ENCODE data around the gene ZNF587.
A peak's percentile ranks its signal among the peaks of the same experiment; 100 is the strongest.
"Not testable (repeated sequence)": the region's sequence is repeated elsewhere in the genome, so short reads cannot be mapped to it uniquely, and the experiment has no call there.

Gene ZNF587

DNA sequence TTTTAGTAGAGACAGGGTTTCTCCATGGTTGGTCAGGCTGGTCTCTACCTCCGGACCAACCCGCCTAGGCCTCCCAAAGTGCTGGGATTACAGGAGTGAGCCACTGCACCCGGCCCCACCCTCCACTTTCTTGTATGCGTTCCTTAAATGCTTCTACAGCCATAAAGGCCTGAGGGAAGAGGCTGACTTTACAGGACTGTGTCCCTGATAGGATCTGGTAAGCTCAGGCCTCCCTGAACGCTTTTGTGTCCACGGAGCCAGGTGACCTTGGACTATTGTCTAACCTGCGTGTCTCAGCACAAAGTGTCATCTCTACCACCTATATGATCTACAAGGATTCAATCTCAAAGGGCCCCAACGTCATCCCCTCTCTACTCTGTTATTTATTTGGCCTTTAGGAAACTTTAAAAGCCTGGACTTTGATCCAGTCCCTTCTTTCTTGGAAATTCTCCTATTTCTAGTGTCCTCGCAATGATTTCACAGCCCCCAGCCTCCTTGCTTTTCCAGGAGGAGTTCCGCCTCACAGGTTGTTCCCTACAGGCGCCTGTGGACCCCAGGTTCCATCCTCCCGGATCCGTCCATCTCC is 35.6 kb upstream of the ZNF587 start:
- Histone ChIP-seq H3K4me3 (ENCODE audit: low read depth in 1 of 5, low read length in 5 of 5) (peak overlapping the region; percentile 91 to 99 (median 97)), H3K36me3 (ENCODE audit: control insufficient read depth in 5 of 5, insufficient read depth in 5 of 5, low read length in 5 of 5) (peaks cover 4 to 29% (median 11%) of the 10 kb centered on the region in 5 donors), H3K9me3 (ENCODE audit: control insufficient read depth in 5 of 5, low read length in 5 of 5) (no peaks in the 10 kb centered on the region), H3K4me1 (ENCODE audit: control insufficient read depth in 5 of 5, insufficient read depth in 5 of 5, low read length in 5 of 5) (peaks cover 4 to 24% (median 19%) of the 10 kb centered on the region in 5 donors), H3K9ac (ENCODE audit: low read length in 5 of 5) (peak overlapping the region in 4 of 5 donors; percentile 88 to 96 (median 94)), H3K27ac (ENCODE audit: low read depth, low read length) (peak overlapping the region; percentile 65), H3K27me3 (ENCODE audit: control insufficient read depth in 5 of 5, insufficient read depth in 4 of 5, low read length in 5 of 5) (no peaks in the 10 kb centered on the region)

DNA sequence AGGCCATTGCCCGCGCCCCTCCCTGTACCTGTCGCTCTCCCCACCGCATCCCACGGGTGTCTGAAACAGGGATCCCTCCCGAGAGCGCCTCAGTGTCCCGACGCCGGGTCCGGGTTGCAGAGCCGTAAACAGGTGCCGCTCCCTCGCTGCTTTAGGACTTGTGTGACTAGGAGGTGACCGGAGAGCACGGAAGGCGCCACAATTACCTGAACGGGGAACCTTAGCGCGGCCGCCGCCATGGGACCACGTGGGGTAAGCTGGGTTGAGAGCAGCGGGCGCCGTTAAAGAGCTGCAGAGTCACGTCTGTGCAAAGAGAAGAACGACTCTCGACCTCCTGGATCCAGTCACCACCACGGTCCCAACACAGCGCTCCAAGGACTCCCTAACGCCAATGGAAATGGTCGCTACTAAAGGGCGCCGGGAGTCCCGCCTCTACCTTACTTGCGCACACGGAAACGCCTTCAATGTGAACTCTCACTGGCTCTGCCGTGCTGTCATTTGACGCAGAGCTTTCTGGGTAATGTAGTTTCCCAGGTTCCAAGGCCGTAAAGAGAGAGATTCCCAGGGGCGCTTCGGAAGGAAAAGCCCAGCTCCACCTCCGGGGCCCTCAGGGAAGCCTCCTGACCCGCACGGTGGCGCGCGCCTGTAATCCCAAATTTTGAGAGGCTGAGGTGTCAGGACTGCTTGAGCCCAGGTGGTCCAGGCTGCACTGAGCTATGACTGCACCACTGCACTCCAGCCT is 35.0 kb upstream of the ZNF587 start, which contains the start of gene ZNF552:
ZNF552 (minus strand) TSS at position 409 of the 742 bp plus-strand sequence; CDS start at position 239, 170 bp downstream.
- H3K9me3 ChIP-seq (ENCODE audit: control insufficient read depth in 5 of 5, low read length in 5 of 5): no peaks in the 10 kb centered on the region
- peaks cover 0 to 23% (median 8%) of the 10 kb centered on the region in 5 donors for H3K36me3 ChIP-seq (ENCODE audit: control insufficient read depth in 5 of 5, insufficient read depth in 5 of 5, low read length in 5 of 5)
- H3K4me3 ChIP-seq (ENCODE audit: low read depth in 1 of 5, low read length in 5 of 5): peak within 1 kb of the TSS; percentile 91 to 99 (median 97)
- H3K27ac ChIP-seq (ENCODE audit: low read depth, low read length): peak within 1 kb of the TSS; percentile 65
- H3K4me1 ChIP-seq (ENCODE audit: control insufficient read depth in 5 of 5, insufficient read depth in 5 of 5, low read length in 5 of 5): peaks cover 4 to 24% (median 19%) of the 10 kb centered on the region in 5 donors
- H3K27me3 ChIP-seq (ENCODE audit: control insufficient read depth in 5 of 5, insufficient read depth in 4 of 5, low read length in 5 of 5): no peaks in the 10 kb centered on the region
- H3K9ac ChIP-seq (ENCODE audit: low read length in 5 of 5): peak within 1 kb of the TSS in 4 of 5 donors; percentile 88 to 96 (median 94)

DNA sequence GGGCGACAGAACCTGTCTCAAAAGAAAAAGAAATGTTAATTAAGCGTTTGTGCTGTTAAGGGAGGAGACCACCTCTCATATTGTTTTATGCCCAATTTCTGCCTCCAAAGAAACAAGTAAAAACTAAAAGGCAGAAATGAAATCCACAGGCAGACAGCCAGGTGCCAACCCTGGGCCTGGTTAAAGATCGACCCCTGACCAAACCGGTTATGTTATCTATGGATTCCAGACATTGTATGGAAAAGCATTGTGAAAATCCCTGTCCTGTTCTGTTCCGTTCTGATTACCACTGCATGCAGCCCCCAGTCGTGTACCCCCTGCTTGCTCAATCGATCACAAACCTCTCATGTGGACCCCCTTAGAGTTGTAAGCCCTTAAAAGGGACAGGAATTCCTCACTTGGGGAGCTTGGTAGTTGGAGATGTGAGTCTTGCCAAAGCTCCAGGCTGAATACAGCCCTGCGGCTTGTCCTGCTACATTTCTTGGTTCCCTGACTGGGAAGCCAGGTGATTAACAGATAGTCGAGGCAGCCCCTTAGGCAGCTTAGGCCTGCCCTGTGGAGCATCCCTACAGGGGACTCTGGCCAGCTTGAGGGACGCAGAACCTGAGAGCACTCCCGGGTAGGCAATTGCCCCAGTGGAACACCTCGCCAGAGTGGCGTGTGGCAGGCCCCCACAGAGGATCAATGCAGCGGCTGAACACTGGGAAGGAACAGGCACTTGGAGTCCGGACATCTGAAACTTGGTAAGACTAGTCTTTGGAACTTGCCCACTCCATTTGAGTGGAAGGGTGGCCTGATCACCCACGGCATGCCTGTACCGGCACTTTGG is 34.2 kb upstream of the ZNF587 start:
- Histone ChIP-seq H3K27ac (ENCODE audit: low read depth, low read length) (no peak overlapping the region), H3K4me3 (ENCODE audit: low read depth in 1 of 5, low read length in 5 of 5) (peak overlapping the region; percentile 55 to 99 (median 97)), H3K9me3 (ENCODE audit: control insufficient read depth in 5 of 5, low read length in 5 of 5) (no peaks in the 10 kb centered on the region), H3K4me1 (ENCODE audit: control insufficient read depth in 5 of 5, insufficient read depth in 5 of 5, low read length in 5 of 5) (peaks cover 4 to 31% (median 27%) of the 10 kb centered on the region in 5 donors), H3K36me3 (ENCODE audit: control insufficient read depth in 5 of 5, insufficient read depth in 5 of 5, low read length in 5 of 5) (peaks cover 0 to 15% (median 5%) of the 10 kb centered on the region in 5 donors), H3K9ac (ENCODE audit: low read length in 5 of 5) (peak overlapping the region in 2 of 5 donors; percentile 95 to 96), H3K27me3 (ENCODE audit: control insufficient read depth in 5 of 5, insufficient read depth in 4 of 5, low read length in 5 of 5) (no peaks in the 10 kb centered on the region)

DNA sequence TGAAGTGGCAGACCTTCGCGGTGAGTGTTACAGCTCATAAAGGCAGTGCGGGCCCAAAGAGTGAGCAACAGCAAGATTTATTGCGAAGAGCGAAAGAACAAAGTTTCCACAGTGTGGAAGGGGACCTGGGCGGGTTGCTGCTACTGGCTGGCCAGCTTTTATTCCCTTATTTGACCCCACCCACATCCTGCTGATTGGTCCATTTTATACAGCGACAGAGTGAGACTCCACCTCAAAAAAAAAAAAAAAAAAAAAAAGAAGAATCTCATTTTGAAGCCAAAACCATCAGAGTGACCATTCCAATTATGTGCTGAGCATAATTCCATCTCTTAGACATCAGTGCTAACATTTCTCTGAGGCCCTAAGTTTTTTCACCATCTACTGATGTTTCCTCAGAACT is 33.0 kb upstream of the ZNF587 start:
- Histone ChIP-seq H3K27me3 (ENCODE audit: control insufficient read depth in 5 of 5, insufficient read depth in 4 of 5, low read length in 5 of 5) (no peaks in the 10 kb centered on the region), H3K36me3 (ENCODE audit: control insufficient read depth in 5 of 5, insufficient read depth in 5 of 5, low read length in 5 of 5) (peaks cover 0 to 10% (median 5%) of the 10 kb centered on the region in 5 donors), H3K27ac (ENCODE audit: low read depth, low read length) (no peak overlapping the region)

DNA sequence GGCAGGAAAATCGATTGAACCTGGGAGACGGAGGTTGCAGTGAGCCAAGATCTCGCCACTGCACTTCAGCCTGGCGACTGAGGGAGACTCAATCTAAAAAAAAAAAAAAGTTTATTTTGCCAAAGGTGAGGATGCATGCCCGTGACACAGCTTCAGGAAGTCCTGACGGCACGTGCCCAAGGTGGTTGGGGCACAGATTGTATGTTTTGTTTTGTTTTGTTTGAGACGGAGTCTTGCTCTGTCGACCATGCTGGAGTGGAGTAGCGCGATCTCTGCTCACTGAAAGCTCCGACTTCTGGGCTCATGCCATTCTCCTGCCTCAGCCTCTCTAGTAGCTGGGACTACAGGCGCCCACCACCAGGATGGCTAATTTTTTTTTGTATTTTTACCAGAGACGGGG is 31.7 kb upstream of the ZNF587 start:
- H3K27ac ChIP-seq (ENCODE audit: low read depth, low read length): no peak overlapping the region
- peaks cover 3 to 35% (median 32%) of the 10 kb centered on the region in 5 donors for H3K4me1 ChIP-seq (ENCODE audit: control insufficient read depth in 5 of 5, insufficient read depth in 5 of 5, low read length in 5 of 5)
- H3K4me3 ChIP-seq (ENCODE audit: low read depth in 1 of 5, low read length in 5 of 5): no peak overlapping the region
- H3K9me3 ChIP-seq (ENCODE audit: control insufficient read depth in 5 of 5, low read length in 5 of 5): no peaks in the 10 kb centered on the region
- H3K27me3 ChIP-seq (ENCODE audit: control insufficient read depth in 5 of 5, insufficient read depth in 4 of 5, low read length in 5 of 5): no peaks in the 10 kb centered on the region
- H3K36me3 ChIP-seq (ENCODE audit: control insufficient read depth in 5 of 5, insufficient read depth in 5 of 5, low read length in 5 of 5): no peaks in the 10 kb centered on the region
- no peak overlapping the region for H3K9ac ChIP-seq (ENCODE audit: low read length in 5 of 5)

More for the DNA sequence above, 33.0 kb upstream of the ZNF587 start:
- Histone ChIP-seq H3K9ac (ENCODE audit: low read length in 5 of 5) (no peak overlapping the region), H3K4me1 (ENCODE audit: control insufficient read depth in 5 of 5, insufficient read depth in 5 of 5, low read length in 5 of 5) (peaks cover 4 to 36% (median 33%) of the 10 kb centered on the region in 5 donors), H3K4me3 (ENCODE audit: low read depth in 1 of 5, low read length in 5 of 5) (no peak overlapping the region), H3K9me3 (ENCODE audit: control insufficient read depth in 5 of 5, low read length in 5 of 5) (no peaks in the 10 kb centered on the region)

DNA sequence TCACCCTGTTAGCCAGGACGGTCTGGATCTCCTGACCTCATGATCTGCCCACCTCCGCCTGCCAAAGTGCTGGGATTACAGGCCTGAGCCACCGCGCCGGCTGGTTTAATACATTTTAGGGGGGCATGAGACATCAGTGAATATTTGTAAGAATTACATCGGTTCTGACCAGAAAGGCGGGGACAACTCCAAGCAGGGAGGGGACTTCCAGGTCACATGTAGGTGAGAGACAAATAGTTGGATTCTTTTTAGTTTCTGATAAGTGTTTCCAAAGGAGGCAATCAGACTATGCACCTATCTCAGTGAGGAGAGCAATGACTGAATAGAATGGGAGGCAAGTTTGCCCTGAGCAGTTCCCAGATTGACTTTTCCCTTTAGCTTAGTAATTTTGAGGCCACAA is 31.3 kb upstream of the ZNF587 start:
- H3K4me3 ChIP-seq (ENCODE audit: low read depth in 1 of 5, low read length in 5 of 5): no peak overlapping the region
- H3K27ac ChIP-seq (ENCODE audit: low read depth, low read length): no peak overlapping the region
- peaks cover 3 to 35% (median 32%) of the 10 kb centered on the region in 5 donors for H3K4me1 ChIP-seq (ENCODE audit: control insufficient read depth in 5 of 5, insufficient read depth in 5 of 5, low read length in 5 of 5)

DNA sequence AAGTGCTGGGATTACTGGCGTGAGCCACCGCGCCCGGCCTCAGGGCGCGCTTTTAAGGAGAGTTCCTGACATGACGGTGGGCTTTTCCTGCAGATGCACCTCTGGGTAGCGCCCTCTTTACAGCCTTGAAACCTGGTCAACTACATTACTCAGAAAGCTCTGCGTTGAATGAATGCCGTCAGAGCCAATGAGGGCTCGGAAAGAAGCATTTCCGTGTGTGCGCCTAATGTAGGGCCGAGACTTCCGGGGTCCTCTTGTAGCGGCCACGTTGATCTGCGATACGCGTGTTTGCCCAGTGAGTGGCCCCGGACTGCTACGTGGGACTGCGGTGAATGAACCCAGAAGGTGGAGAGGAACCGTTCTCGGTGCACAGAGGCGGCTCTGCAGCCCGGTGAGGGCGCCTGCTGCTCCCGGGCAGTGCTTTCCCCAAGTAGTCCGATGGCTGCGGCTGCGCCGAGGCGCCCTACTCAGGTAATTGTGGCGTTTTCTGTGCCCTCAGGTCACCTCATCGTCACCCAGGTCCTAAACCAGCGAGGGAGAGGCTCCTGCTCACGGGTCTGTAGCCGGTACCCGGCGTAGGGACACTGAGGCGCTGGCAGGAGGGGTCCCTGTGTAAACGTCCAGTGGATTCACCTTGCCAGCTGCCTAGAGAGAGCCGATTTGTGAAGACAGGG is 30.0 kb upstream of the ZNF587 start:
- Histone ChIP-seq H3K4me1 (ENCODE audit: control insufficient read depth in 5 of 5, insufficient read depth in 5 of 5, low read length in 5 of 5) (peaks cover 0 to 23% (median 21%) of the 10 kb centered on the region in 5 donors), H3K9ac (ENCODE audit: low read length in 5 of 5) (peak overlapping the region; percentile 72 to 100 (median 98)), H3K27me3 (ENCODE audit: control insufficient read depth in 5 of 5, insufficient read depth in 4 of 5, low read length in 5 of 5) (no peaks in the 10 kb centered on the region), H3K9me3 (ENCODE audit: control insufficient read depth in 5 of 5, low read length in 5 of 5) (no peaks in the 10 kb centered on the region), H3K4me3 (ENCODE audit: low read depth in 1 of 5, low read length in 5 of 5) (peak overlapping the region; percentile 86 to 99 (median 97)), H3K36me3 (ENCODE audit: control insufficient read depth in 5 of 5, insufficient read depth in 5 of 5, low read length in 5 of 5) (no peaks in the 10 kb centered on the region), H3K27ac (ENCODE audit: low read depth, low read length) (peak overlapping the region; percentile 80)

More for the DNA sequence above, 31.3 kb upstream of the ZNF587 start:
- Histone ChIP-seq H3K9ac (ENCODE audit: low read length in 5 of 5) (no peak overlapping the region), H3K9me3 (ENCODE audit: control insufficient read depth in 5 of 5, low read length in 5 of 5) (no peaks in the 10 kb centered on the region), H3K36me3 (ENCODE audit: control insufficient read depth in 5 of 5, insufficient read depth in 5 of 5, low read length in 5 of 5) (no peaks in the 10 kb centered on the region), H3K27me3 (ENCODE audit: control insufficient read depth in 5 of 5, insufficient read depth in 4 of 5, low read length in 5 of 5) (no peaks in the 10 kb centered on the region)

DNA sequence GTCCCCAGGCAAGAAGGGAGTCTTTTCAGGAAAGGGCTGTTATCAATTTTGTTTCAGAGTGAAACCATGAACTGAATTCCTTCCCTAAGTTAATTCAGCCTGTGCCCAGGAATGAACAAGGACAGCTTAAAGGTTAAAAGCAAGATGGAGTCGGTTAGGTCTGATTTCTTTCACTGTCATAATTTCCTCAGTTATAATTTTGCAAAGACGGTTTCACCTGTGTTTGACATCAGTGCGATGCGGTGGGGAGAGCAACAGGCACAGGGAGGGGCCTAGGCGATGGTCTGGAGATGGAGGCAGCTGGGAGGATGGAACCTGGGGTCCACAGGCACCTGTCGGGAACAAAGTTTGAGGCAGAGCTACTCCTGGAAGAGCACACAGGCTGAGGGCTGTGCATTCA is 29.1 kb upstream of the ZNF587 start:
- peak overlapping the region in 4 of 5 donors; percentile 72 to 100 (median 98) for H3K9ac ChIP-seq (ENCODE audit: low read length in 5 of 5)
- no peaks in the 10 kb centered on the region for H3K9me3 ChIP-seq (ENCODE audit: control insufficient read depth in 5 of 5, low read length in 5 of 5)
- no peaks in the 10 kb centered on the region for H3K27me3 ChIP-seq (ENCODE audit: control insufficient read depth in 5 of 5, insufficient read depth in 4 of 5, low read length in 5 of 5)
- H3K4me3 ChIP-seq (ENCODE audit: low read depth in 1 of 5, low read length in 5 of 5): peak overlapping the region; percentile 86 to 99 (median 97)
- H3K36me3 ChIP-seq (ENCODE audit: control insufficient read depth in 5 of 5, insufficient read depth in 5 of 5, low read length in 5 of 5): no peaks in the 10 kb centered on the region
- no peak overlapping the region for H3K27ac ChIP-seq (ENCODE audit: low read depth, low read length)
- peaks cover 0 to 17% (median 15%) of the 10 kb centered on the region in 5 donors for H3K4me1 ChIP-seq (ENCODE audit: control insufficient read depth in 5 of 5, insufficient read depth in 5 of 5, low read length in 5 of 5)

DNA sequence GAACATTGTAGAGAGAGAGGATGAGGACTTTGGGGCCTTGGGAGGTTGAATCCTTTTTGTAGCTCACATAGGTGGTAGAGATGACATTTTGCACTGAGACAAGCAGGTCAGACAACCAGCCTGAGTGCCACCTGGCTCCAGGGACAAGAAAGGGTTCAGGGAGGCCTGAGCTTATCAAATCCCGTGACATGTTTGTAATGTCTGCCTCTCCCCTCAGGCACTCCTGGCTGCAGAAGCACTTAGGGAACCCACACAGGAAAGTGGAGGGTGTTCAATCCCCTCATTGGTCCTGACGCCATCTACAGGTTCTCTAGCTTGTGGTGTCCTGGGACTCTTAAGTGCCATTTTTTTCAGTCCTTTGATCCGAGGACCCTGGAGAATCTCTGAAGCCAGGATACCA is 28.6 kb upstream of the ZNF587 start:
- H3K27ac ChIP-seq (ENCODE audit: low read depth, low read length); H3K27me3 ChIP-seq (ENCODE audit: control insufficient read depth in 5 of 5, insufficient read depth in 4 of 5, low read length in 5 of 5); H3K9me3 ChIP-seq (ENCODE audit: control insufficient read depth in 5 of 5, low read length in 5 of 5); H3K36me3 ChIP-seq (ENCODE audit: control insufficient read depth in 5 of 5, insufficient read depth in 5 of 5, low read length in 5 of 5): not testable (repeated sequence)
- H3K4me3 ChIP-seq (ENCODE audit: low read depth in 1 of 5, low read length in 5 of 5): peak overlapping the region in 1 of 5 donors; percentile 97
- peak overlapping the region in 2 of 5 donors; percentile 72 to 100 for H3K9ac ChIP-seq (ENCODE audit: low read length in 5 of 5)
- H3K4me1 ChIP-seq (ENCODE audit: control insufficient read depth in 5 of 5, insufficient read depth in 5 of 5, low read length in 5 of 5): peaks cover 0 to 17% (median 15%) of the 10 kb centered on the region in 5 donors
